ENCODE results near the gene SF1. TPM values are rescaled to one million over a fixed set of nuclear protein-coding genes. Genes with fewer than 3 reads are reported as not detected.
A peak's percentile ranks its signal among the peaks of the same experiment; 100 is the strongest.

The SF1 gene
- total and polyA plus RNA-seq, 2 of the 8 experiments (the other 6 are each of a cell fraction or from before 2014, with no cell fraction given): 72.7 to 353 TPM

- TF ChIP-seq PHF8 (conservative IDR thresholded peaks at IDR 0.05; ENCODE audit: low read depth, low read length) (no peak), CHD7 (IDR thresholded peaks at IDR 0.05; ENCODE audit: insufficient replicate concordance, low read length) (no peak), CBX5 (IDR thresholded peaks at IDR 0.05; ENCODE audit: low read depth, low read length) (no peak), SP2 (IDR thresholded peaks at IDR 0.05; ENCODE audit: low read length) (no peak), CTCF (IDR thresholded peaks at IDR 0.05; ENCODE audit: control extremely low read depth in 1 of 3, insufficient read depth in 1 of 3, low read depth in 1 of 3, low read length in 3 of 3) (no peak), CEBPB (IDR thresholded peaks at IDR 0.05; ENCODE audit: low read depth, low read length) (no peak), KDM5A (IDR thresholded peaks at IDR 0.05; ENCODE audit: low read length) (no peak), ASH2L (IDR thresholded peaks at IDR 0.05; ENCODE audit: low read length) (peak; percentile 90)
Measured at GRCh38 chr11:64762674-64763525, 15.4 kb downstream of the SF1 start (continued).

Measured in H1 (cell line).